Measurements from ENCODE around the gene LRRC59. TPM values are rescaled to one million over a fixed set of nuclear protein-coding genes. Genes with fewer than 3 reads are reported as not detected.

The LRRC59 gene
- total and polyA plus RNA-seq, 2 of the 8 experiments (the other 6 are each of a cell fraction or from before 2014, with no cell fraction given) = 48.3 to 117 TPM

- no peaks in the 10 kb centered on the region for H3K9me3 ChIP-seq (ENCODE audit: insufficient read depth in 2 of 2, low read depth in 1 of 2, low read length in 1 of 2)
- H3K4me3 ChIP-seq (ENCODE audit: extremely low read depth in 1 of 4, insufficient read depth in 2 of 4, low read depth in 3 of 4, low read length in 4 of 4) = no peak overlapping the region
- peaks cover 34 to 86% (median 77%) of the 10 kb centered on the region in 4 experiments for H3K36me3 ChIP-seq (ENCODE audit: control insufficient read depth in 2 of 4, insufficient read depth in 4 of 4, low read length in 3 of 4)
- no peak overlapping the region for H3K56ac ChIP-seq (replicated peaks; ENCODE audit: insufficient read length, low read depth, low read length)
- no peak overlapping the region for H4K5ac ChIP-seq (ENCODE audit: insufficient read length, low read depth, low read length)
- H4K20me1 ChIP-seq (replicated peaks in 1 of 2; ENCODE audit: control insufficient read depth in 1 of 2, insufficient read depth in 2 of 2, low read length in 2 of 2) = peaks cover 4 to 7% of the 10 kb centered on the region in 2 experiments
- no peak overlapping the region for H3K14ac ChIP-seq (ENCODE audit: insufficient read length)
- no peak overlapping the region for H3K4me2 ChIP-seq (ENCODE audit: insufficient read depth in 1 of 2, low read depth in 2 of 2, low read length in 2 of 2)
- no peaks in the 10 kb centered on the region for H3K79me2 ChIP-seq (ENCODE audit: control insufficient read depth in 1 of 2, insufficient read depth in 2 of 2, low read length in 2 of 2)
- no peak overlapping the region for H2BK15ac ChIP-seq (ENCODE audit: low read length)
- DNase-seq (ENCODE audit: low read depth in 1 of 2, low spot score in 2 of 2) (no peak), FAIRE-seq (no peak)
- H3K23ac ChIP-seq (ENCODE audit: insufficient read length) = no peak overlapping the region
- no peak overlapping the region for H3K9ac ChIP-seq (replicated peaks in 1 of 4; ENCODE audit: extremely low read depth in 1 of 4, low read depth in 3 of 4, low read length in 3 of 4)
- H3K23me2 ChIP-seq (ENCODE audit: low read depth, low read length) = no peaks in the 10 kb centered on the region
- H2BK20ac ChIP-seq (ENCODE audit: low read length) = no peak overlapping the region
- no peak overlapping the region for H2BK5ac ChIP-seq (ENCODE audit: low read depth, low read length)
- H2AK5ac ChIP-seq (ENCODE audit: low read depth, low read length) = no peak overlapping the region
- H3K79me1 ChIP-seq (ENCODE audit: low read depth, low read length) = no peaks in the 10 kb centered on the region
- H3K4me1 ChIP-seq (replicated peaks in 1 of 4; ENCODE audit: control insufficient read depth in 3 of 4, insufficient read depth in 4 of 4, low read length in 3 of 4) = no peaks in the 10 kb centered on the region
- H3K27me3 ChIP-seq (replicated peaks in 1 of 4; ENCODE audit: control insufficient read depth in 3 of 4, extremely low read depth in 1 of 4, insufficient read depth in 3 of 4, low read length in 3 of 4) = no peaks in the 10 kb centered on the region
- WGBS, 2 experiments (ENCODE audit: extremely low coverage in 1 of 2, insufficient coverage in 1 of 2, insufficient read length in 1 of 2, insufficient replicate concordance in 2 of 2, low coverage in 1 of 2, low lambda C conversion rate in 2 of 2, missing lambda C conversion rate in 1 of 2) = 92% methylated on average over 3 of the region's 3 CpGs; no CpG with 5 or more reads in 1 of the 2 experiments
- no peak overlapping the region for H3K18ac ChIP-seq (ENCODE audit: extremely low read depth, low read length)
- no peak overlapping the region for H2AFZ ChIP-seq (ENCODE audit: low read length)
- POLR2A ChIA-PET (ENCODE audit: partially characterized antibody) = interaction anchor here (1.4 to 27.4 kb wide), 3 partner anchors 11 to 19 kb away, joined by 3 to 313 read pairs (median 17); partner anchors contain the start of genes EME1, LRRC59 and MRPL27
- H3K4ac ChIP-seq (replicated peaks; ENCODE audit: insufficient read length, low read depth, low read length) = no peak overlapping the region
- CTCF ChIA-PET (ENCODE audit: partially characterized antibody) = interaction anchor here (1.9 to 3.2 kb wide), 3 partner anchors 11 to 92 kb away, joined by 5 to 14 read pairs (median 7); partner anchors contain the start of genes LRRC59 and RSAD1
- H2BK12ac ChIP-seq (ENCODE audit: low read depth, low read length) = no peak overlapping the region
- no peak overlapping the region for H3K27ac ChIP-seq (ENCODE audit: low read depth, low read length)
- no peak overlapping the region for H2BK120ac ChIP-seq (replicated peaks; ENCODE audit: low read depth, low read length)
- no peak overlapping the region for H4K8ac ChIP-seq (ENCODE audit: extremely low read depth, insufficient read depth, low read length)
- no peak overlapping the region for H4K91ac ChIP-seq (replicated peaks; ENCODE audit: insufficient read length, low read length)
- no peak for TF ChIP-seq CTCF (IDR thresholded peaks at IDR 0.05; ENCODE audit: control extremely low read depth in 1 of 3, insufficient read depth in 1 of 3, low read depth in 1 of 3, low read length in 3 of 3)
These were observed 10.8 kb downstream of the LRRC59 start for GRCh38 chr17:50386510-50386909.
